GM21423 (cell line): Measurements from ENCODE around the gene KRT73.
"Not testable (repeated sequence)": the region's sequence is repeated elsewhere in the genome, so short reads cannot be mapped to it uniquely, and the experiment has no call there.

ENCODE experiments used
- ATAC-seq: cut with Tn5 transposase; IDR thresholded peaks from one replicate; pipeline ENCODE4 v1.9.1; 2021; ENCODE audit warnings: mild to moderate bottlenecking, moderate library complexity; ENCODE audit not compliant: unreplicated experiment

The KRT73 gene

GRCh38 chr12:52603314-52603713 lies 15.0 kb downstream of the KRT73 start:
- no peak for ATAC-seq

DNA sequence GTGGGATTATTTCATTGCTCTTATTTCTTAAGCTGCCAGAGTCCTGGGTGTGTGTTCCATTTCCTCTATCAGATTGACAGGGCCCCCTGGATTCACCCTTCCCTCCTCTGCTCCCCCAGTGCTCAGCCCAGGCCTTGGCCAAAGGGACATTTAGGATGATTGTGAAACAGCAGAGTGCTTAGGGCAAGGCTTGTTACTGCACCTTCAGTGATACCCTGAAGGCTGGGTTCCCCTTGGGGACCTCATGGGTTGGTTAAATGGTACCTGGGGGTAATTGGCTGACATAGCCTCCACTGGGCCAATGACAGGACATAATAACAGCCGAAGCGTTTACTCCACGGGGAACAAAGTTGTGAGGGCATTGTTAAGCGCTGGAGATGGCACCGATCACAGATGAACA lies 15.8 kb downstream of the KRT73 start:
- ATAC-seq = no peak

DNA sequence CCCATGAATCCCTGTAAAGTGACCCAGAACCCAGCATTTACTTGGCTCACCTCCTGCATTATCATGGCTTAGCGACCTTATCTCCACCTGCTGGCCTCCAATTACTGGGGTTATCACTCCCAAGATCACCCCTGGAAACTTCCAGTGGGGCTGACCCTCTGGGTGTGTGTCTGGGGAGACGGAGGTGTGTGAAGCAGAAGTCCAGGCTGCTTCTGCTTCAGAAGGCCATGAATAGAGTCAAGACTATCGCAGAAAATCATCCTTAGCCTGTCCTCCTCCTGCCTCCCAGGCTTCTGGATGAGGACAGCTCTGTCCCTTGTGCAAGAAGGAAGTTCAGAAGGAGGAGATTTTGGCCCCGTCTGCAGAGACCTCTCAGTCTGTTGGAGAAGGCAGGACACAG lies 16.7 kb downstream of the KRT73 start:
- no peak for ATAC-seq

GRCh38 chr12:52600941-52601481 lies 17.3 kb downstream of the KRT73 start, which contains the start of gene KRT72:
Gene KRT72, minus strand, starts transcription at chr12:52601463. Its CDS starts 11 bp downstream, at chr12:52601452.
- ATAC-seq = no peak

DNA sequence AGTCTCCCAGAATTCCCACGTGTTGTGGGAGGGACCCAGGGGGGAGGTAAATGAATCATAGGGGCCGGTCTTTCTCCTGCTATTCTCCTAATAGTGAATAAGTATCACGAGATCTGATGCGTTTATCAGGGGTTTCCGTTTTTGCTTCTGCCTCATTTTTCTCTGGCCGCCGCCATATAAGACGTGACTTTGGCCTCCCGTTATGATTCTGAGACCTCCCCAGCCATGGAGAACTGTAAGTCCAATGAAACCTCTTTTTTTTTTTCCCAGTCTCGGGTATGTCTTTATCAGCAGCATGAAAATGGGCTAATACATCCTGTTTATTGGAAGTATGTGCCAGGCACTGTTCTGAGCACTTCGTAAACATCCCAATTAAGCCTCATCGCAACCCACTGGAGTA lies 17.9 kb downstream of the KRT73 start:
- no peak for ATAC-seq

- no peak for ATAC-seq
These were observed 18.3 kb downstream of the KRT73 start for GRCh38 chr12:52600071-52600470.

DNA sequence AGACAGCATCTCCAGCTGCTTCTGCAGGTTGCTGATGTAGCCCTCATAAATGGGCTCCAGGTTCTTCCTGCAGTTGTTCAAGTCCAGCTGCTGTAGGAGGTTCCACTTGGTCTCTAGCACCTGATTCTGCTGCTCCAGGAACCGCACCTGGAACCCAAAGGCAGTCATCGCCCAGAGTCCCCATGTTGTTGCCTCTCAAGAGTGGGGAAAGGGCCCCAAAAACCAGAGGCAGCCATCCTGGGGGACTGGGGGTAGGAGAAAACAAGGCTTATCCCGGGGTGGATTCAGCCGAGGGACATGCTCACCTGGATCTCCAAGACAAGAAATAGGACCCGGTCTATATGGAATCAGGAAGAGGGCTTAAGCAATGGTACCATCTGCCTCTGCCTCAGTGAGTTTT lies 19.4 kb downstream of the KRT73 start:
- no peak for ATAC-seq

- ATAC-seq = not testable (repeated sequence)
These were observed 24.1 kb downstream of the KRT73 start for GRCh38 chr12:52594237-52594636.

GRCh38 chr12:52591521-52591920 lies 26.8 kb downstream of the KRT73 start:
- ATAC-seq = no peak

- ATAC-seq = no peak
These were observed 28.3 kb downstream of the KRT73 start for GRCh38 chr12:52590021-52590420.

DNA sequence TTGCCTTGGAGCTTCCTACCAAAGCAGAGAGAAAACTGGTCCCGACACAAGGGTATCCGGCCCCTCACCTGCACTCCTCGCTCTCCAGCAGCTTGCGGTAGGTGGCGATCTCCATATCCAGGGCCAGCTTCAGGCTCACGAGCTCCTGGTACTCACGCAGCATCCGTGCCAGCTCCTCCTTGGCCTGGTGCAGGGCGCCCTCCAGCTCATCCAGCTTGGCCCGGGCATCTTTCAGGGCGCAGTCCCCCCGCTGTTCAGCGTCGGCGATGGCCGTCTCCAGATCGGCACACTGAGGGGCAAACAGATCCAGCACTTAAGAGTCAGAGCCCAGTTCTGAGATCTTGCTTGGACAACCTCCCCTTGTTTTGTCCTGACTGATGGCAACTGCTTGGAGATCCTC lies 30.8 kb downstream of the KRT73 start:
- ATAC-seq = no peak

GRCh38 chr12:52585946-52586345 lies 32.4 kb downstream of the KRT73 start:
- no peak for ATAC-seq

DNA sequence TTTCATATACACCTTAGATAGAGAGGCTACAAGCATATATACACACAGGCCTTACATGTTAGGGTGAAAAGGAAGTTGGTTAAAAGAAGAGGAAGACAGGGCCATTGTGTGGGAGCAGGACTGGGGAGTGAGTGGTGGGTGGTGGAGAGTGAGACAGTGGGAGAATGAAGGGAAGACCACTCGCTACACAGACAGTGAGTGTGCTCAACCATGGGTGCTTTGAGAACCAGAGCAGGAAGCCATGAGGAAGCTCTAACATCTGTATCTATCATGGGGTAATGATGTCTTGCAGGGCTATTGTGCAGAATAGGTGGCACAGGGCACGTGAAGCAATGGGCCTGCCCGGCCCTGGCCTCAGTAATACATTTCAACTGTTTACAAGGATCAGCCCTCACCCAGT lies 33.3 kb downstream of the KRT73 start:
- no peak for ATAC-seq

DNA sequence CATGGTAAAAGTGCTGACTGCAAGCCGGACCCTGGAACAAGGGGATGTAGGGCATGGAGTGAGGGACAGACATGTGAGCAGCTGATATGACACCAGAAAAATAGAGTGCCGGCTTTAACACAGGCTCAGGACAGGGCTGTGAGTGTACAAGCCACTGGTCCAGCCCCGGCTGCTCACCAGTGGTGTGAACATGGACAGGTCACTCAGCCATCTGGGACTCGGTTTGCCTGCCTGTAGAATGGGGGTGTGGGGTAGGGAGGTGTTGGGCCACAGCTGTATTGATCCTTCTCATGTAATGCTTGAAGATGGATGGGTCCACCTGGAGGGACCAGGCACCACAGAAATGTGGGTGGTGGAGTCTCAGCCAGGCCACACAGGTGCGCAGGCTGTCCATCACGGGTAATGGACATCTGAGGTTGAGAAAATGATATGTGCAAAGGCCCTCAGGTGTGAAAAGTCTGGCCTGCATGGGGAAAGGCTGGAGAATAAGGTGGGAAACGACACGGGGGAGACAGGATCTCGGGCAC lies 34.1 kb downstream of the KRT73 start:
- ATAC-seq = no peak

- ATAC-seq = no peak
These were observed 35.3 kb downstream of the KRT73 start for GRCh38 chr12:52582971-52583456.

- no peak for ATAC-seq
These were observed 35.9 kb downstream of the KRT73 start for GRCh38 chr12:52582486-52582885.

DNA sequence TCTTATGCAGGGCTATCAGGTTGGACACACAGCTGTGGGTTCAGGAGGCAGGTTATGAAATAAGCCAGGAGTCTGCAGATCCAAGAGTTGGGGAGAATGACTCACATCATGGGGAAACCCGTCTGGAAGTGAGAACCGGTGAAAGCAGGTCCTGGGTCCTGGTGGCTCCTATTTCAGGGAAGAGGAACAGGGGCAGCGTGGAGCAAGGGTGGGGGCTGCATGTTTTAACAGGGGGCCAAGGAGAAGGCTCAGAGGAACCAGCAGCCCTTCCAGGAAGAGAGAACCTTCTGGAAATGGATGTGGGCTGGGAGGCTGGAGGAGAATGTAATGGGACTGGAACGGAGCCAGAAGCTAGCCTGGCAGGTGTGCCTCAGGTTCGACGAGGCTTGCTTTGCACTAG lies 36.9 kb downstream of the KRT73 start:
- no peak for ATAC-seq

DNA sequence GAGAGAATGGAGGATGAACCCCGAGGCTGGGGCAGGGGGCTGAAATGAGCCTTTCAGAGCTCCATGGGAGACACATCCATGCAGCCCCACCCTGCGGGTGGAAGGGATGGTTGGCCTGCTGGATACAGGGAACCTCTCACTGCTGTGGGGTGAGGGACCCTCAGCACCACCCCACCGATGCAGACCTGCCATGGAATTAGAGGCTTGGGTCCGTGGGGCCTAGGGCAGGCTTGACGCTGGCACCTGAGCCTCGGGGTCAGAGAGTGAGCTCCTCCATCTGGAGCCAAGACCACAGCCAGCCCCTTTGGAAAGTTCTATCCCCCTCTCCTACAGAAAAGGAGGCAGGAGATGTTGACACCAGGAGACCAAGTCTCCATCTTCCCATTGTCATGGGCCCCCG lies 37.3 kb downstream of the KRT73 start:
- no peak for ATAC-seq

DNA sequence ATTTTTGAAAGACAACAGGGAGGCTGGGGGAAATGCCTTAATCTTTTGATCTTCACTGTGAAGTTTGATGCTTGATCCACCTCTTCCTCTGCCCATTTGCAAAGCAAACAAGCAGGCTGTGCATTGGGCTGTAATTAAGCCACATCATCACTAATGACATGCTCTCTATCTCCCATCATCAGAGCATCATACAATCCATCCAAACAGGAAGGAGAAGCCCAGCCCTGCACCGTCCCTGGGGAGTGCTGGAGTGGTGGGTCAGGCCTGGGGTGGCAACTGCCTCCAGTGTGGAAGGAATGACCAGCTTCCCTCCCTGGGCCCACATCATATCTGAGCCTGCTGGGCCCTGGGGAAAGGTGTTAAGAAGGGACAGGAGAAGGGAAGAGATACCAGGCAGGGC lies 37.9 kb downstream of the KRT73 start:
- no peak for ATAC-seq

- ATAC-seq = no peak
These were observed 38.6 kb downstream of the KRT73 start for GRCh38 chr12:52579468-52580465.

GRCh38 chr12:52578469-52578868 lies 39.9 kb downstream of the KRT73 start:
- no peak for ATAC-seq

DNA sequence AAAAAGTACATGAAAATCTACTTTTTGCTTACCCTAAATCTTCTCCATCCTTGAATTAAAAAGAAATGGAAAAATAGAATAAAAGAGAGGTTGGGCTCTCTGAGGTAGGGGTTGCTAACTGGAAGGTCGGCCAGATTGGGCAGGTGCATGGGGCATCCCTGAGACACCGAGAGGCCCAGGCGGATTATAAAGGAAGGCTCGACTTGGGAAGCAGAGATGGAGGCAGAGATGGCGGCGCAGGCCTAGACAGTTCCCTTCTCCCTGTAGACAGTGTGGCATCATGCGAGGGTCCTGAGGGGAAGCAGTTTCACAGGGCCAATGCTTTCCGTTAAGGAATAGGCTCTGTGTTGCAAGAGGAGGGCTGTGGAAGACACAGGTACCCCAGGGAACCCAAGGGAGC lies 41.0 kb downstream of the KRT73 start:
- no peak for ATAC-seq
